Inflammatory macrophage (primary cell): ENCODE measurements around the gene SLC30A5.

Experiments
- DNase-seq, 2 donors: peaks; one replicate each; pipeline ENCODE4 v3.0.0-alpha.2; 2020 to 2022

SLC30A5 gene

DNA sequence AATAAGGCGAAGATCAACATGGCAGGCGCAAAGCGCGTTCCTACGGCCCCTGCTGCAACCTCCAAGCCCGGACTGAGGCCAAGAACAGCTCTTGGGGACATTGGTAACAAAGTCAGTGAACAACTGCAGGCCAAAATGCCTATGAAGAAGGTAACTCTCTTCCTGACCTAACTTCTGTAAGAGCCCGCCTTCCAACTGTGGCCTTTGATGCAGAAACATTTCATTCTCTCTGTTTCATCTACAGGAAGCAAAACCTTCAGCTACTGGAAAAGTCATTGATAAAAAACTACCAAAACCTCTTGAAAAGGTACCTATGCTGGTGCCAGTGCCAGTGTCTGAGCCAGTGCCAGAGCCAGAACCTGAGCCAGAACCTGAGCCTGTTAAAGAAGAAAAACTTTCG is 74.1 kb downstream of the SLC30A5 start:
- DNase-seq, result no peak

GRCh38 chr5:69170495-69170894 is 76.7 kb downstream of the SLC30A5 start:
- DNase-seq, result no peak

GRCh38 chr5:69170969-69171368 is 77.2 kb downstream of the SLC30A5 start:
- DNase-seq, result no peak
